Neural cell (in vitro differentiated cells): ENCODE measurements around the gene CDYL. TPM values are rescaled to one million over a fixed set of nuclear protein-coding genes. Genes with fewer than 3 reads are reported as not detected.

Experiments used
- H2AFZ ChIP-seq: fragments of 200-600, 300-800 bp; sonication (generic), shearing (Covaris generic); 2 replicates; pipeline ENCODE4 v1.6.0; 2014; ENCODE audit warnings: low read depth, mild to moderate bottlenecking, antibody characterized with exemption, low read length, moderate library complexity
- H3F3A ChIP-seq: fragments of 200-600 bp; shearing (Covaris generic); 2 replicates; pipeline ENCODE4 v1.6.1; 2016; ENCODE audit warnings: mild to moderate bottlenecking, moderate library complexity, mixed read lengths, antibody characterized with exemption, low read length; ENCODE audit not compliant: insufficient read depth, poor library complexity, severe bottlenecking
- H3K27ac ChIP-seq: fragments of 200-600, 300-800 bp; sonication (generic), shearing (Covaris generic); 2 replicates; pipeline ENCODE4 v1.5.1; 2014; ENCODE audit warnings: mild to moderate bottlenecking, low read length, moderate library complexity
- H3K27me3 ChIP-seq: fragments of 300-800, 200-600 bp; sonication (generic), shearing (Covaris generic); 2 replicates; pipeline ENCODE4 v1.6.0; 2014; ENCODE audit warnings: mild to moderate bottlenecking, low read depth, low read length, moderate library complexity; ENCODE audit not compliant: insufficient read depth
- H3K36me3 ChIP-seq: fragments of 300-800, 200-600 bp; sonication (generic), shearing (Covaris generic); 2 replicates; pipeline ENCODE4 v1.5.1; 2014; ENCODE audit warnings: mild to moderate bottlenecking, antibody characterized with exemption, low read length, moderate library complexity; ENCODE audit not compliant: insufficient read depth
- H3K4me2 ChIP-seq: fragments of 300-800, 200-600 bp; sonication (generic), shearing (Covaris generic); 2 replicates; pipeline ENCODE4 v1.6.0; 2014; ENCODE audit warnings: mild to moderate bottlenecking, low read length
- H3K4me3 ChIP-seq: fragments of 300-800, 200-600 bp; sonication (generic), shearing (Covaris generic); 2 replicates; pipeline ENCODE4 v1.5.1; 2014; ENCODE audit warnings: mild to moderate bottlenecking, low read length, moderate library complexity
- H3K79me2 ChIP-seq: fragments of 200-600 bp; shearing (Covaris generic); replicated peaks from 2 replicates; pipeline ENCODE4 v1.6.0; 2014; ENCODE audit warnings: mild to moderate bottlenecking, low read length, moderate library complexity; ENCODE audit not compliant: insufficient read depth
- H3K9ac ChIP-seq: fragments of 300-800, 200-600 bp; sonication (generic), shearing (Covaris generic); 2 replicates; pipeline ENCODE4 v1.6.1; 2016; ENCODE audit warnings: mild to moderate bottlenecking, low read length, mixed read lengths
- H3K9me2 ChIP-seq: fragments of 200-600 bp; shearing (Covaris generic); 2 replicates; pipeline ENCODE4 v1.6.1; 2016; ENCODE audit warnings: mild to moderate bottlenecking, low read length, mixed read lengths; ENCODE audit not compliant: insufficient read depth
- H3K9me3 ChIP-seq: fragments of 200-600, 300-800 bp; sonication (generic), shearing (Covaris generic); 2 replicates; pipeline ENCODE4 v1.6.1; 2016; ENCODE audit warnings: mild to moderate bottlenecking, mixed run types, low read length, moderate library complexity, mixed read lengths
- H4K20me1 ChIP-seq: fragments of 200-600 bp; shearing (Covaris generic); 2 replicates; pipeline ENCODE4 v1.6.1; 2016; ENCODE audit warnings: mild to moderate bottlenecking, mixed run types; ENCODE audit not compliant: insufficient read depth
- EP300 ChIP-seq: fragments of 450-650 bp; conservative IDR thresholded peaks from 2 replicates; pipeline ENCODE4 v1.6.1; 2014; ENCODE audit warnings: antibody characterized with exemption, mild to moderate bottlenecking, moderate library complexity; ENCODE audit not compliant: poor library complexity, severe bottlenecking
- EZH2 ChIP-seq: fragments of 200-600, 300-800 bp; shearing (Covaris generic), sonication (generic); IDR thresholded peaks from 2 replicates; pipeline ENCODE4 v1.6.1; 2014; ENCODE audit warnings: antibody characterized with exemption, low read length, borderline replicate concordance, mild to moderate bottlenecking; ENCODE audit not compliant: insufficient read depth, poor library complexity, severe bottlenecking
- MXI1 ChIP-seq: fragments of 450-650 bp; conservative IDR thresholded peaks from 2 replicates; pipeline ENCODE4 v1.6.1; 2014; ENCODE audit warnings: antibody characterized with exemption, mild to moderate bottlenecking; ENCODE audit not compliant: poor library complexity, severe bottlenecking
- POLR2AphosphoS5 ChIP-seq: IDR thresholded peaks from 2 replicates; pipeline ENCODE4 v1.6.1; 2012
- RAD21 ChIP-seq: fragments of 450-650 bp; conservative IDR thresholded peaks from 2 replicates; pipeline ENCODE4 v1.6.1; 2014; ENCODE audit warnings: antibody characterized with exemption, mild to moderate bottlenecking, moderate library complexity
- SMC3 ChIP-seq: fragments of 450-650 bp; conservative IDR thresholded peaks from 2 replicates; pipeline ENCODE4 v1.6.1; 2014; ENCODE audit warnings: antibody characterized with exemption, mild to moderate bottlenecking, moderate library complexity; ENCODE audit not compliant: poor library complexity
- TAF1 ChIP-seq: IDR thresholded peaks from 2 replicates; pipeline ENCODE4 v1.6.1; 2012; ENCODE audit warnings: low read depth
- polyA plus RNA-seq: library from polyadenylated mRNA; depleted of rRNA; stranded (reverse); fragments of >200 nt; gene quantifications from 2 replicates; pipeline ENCODE4 v1.2.3, GENCODE V29; 2014
- TF ChIP-seq, protein P1 (sequence below): fragments of 450-650 bp; IDR thresholded peaks from 2 replicates; pipeline ENCODE4 v1.5.1; 2014; ENCODE audit warnings: antibody characterized with exemption, mild to moderate bottlenecking, moderate library complexity; ENCODE audit not compliant: poor library complexity, severe bottlenecking
- TF ChIP-seq, protein P2 (sequence below): IDR thresholded peaks from 2 replicates; pipeline ENCODE4 v1.6.1; 2012; ENCODE audit warnings: borderline replicate concordance

Gene CDYL
- polyA plus RNA-seq, 1 donor from 2014 or later, result 5.2 TPM

DNA sequence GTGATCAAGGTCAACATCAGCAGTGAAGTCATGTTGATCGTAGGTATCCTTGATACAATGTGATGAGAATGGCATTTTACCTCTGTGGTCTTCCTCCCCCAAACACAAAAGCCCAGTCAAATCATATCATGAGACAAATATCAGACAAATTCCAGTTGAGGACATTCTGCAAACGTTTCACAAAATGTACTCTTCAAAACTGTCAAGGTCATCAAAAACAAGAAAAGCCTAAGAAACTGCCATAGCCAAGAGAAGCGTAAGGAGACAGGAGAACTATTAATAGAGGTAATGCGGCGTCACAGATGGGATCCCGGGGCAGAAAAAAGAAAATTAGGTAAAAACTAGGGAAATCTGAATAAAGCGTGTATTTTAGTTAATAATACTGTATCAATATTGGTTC lies 7.4 kb upstream of the CDYL start:
- H3F3A ChIP-seq, result no peaks in the 10 kb centered on the region
- H3K36me3 ChIP-seq, result no peaks in the 10 kb centered on the region
- H3K9ac ChIP-seq, result no peak overlapping the region
- no peak overlapping the region for H2AFZ ChIP-seq
- no peaks in the 10 kb centered on the region for H3K9me3 ChIP-seq
- no peak overlapping the region for H3K4me2 ChIP-seq
- no peak overlapping the region for H3K27ac ChIP-seq
- no peak overlapping the region for H3K4me3 ChIP-seq
- H4K20me1 ChIP-seq, result no peaks in the 10 kb centered on the region
- no peaks in the 10 kb centered on the region for H3K9me2 ChIP-seq
- TF ChIP-seq, protein P1, sequence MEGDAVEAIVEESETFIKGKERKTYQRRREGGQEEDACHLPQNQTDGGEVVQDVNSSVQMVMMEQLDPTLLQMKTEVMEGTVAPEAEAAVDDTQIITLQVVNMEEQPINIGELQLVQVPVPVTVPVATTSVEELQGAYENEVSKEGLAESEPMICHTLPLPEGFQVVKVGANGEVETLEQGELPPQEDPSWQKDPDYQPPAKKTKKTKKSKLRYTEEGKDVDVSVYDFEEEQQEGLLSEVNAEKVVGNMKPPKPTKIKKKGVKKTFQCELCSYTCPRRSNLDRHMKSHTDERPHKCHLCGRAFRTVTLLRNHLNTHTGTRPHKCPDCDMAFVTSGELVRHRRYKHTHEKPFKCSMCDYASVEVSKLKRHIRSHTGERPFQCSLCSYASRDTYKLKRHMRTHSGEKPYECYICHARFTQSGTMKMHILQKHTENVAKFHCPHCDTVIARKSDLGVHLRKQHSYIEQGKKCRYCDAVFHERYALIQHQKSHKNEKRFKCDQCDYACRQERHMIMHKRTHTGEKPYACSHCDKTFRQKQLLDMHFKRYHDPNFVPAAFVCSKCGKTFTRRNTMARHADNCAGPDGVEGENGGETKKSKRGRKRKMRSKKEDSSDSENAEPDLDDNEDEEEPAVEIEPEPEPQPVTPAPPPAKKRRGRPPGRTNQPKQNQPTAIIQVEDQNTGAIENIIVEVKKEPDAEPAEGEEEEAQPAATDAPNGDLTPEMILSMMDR, result no peak
- TF ChIP-seq EZH2 (no peak), TAF1 (no peak), EP300 (no peak), SMC3 (no peak)
- TF ChIP-seq, protein P2, sequence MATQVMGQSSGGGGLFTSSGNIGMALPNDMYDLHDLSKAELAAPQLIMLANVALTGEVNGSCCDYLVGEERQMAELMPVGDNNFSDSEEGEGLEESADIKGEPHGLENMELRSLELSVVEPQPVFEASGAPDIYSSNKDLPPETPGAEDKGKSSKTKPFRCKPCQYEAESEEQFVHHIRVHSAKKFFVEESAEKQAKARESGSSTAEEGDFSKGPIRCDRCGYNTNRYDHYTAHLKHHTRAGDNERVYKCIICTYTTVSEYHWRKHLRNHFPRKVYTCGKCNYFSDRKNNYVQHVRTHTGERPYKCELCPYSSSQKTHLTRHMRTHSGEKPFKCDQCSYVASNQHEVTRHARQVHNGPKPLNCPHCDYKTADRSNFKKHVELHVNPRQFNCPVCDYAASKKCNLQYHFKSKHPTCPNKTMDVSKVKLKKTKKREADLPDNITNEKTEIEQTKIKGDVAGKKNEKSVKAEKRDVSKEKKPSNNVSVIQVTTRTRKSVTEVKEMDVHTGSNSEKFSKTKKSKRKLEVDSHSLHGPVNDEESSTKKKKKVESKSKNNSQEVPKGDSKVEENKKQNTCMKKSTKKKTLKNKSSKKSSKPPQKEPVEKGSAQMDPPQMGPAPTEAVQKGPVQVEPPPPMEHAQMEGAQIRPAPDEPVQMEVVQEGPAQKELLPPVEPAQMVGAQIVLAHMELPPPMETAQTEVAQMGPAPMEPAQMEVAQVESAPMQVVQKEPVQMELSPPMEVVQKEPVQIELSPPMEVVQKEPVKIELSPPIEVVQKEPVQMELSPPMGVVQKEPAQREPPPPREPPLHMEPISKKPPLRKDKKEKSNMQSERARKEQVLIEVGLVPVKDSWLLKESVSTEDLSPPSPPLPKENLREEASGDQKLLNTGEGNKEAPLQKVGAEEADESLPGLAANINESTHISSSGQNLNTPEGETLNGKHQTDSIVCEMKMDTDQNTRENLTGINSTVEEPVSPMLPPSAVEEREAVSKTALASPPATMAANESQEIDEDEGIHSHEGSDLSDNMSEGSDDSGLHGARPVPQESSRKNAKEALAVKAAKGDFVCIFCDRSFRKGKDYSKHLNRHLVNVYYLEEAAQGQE, result no peak
- no peaks in the 10 kb centered on the region for H3K79me2 ChIP-seq
- H3K27me3 ChIP-seq, result peaks cover 13% of the 10 kb centered on the region

DNA sequence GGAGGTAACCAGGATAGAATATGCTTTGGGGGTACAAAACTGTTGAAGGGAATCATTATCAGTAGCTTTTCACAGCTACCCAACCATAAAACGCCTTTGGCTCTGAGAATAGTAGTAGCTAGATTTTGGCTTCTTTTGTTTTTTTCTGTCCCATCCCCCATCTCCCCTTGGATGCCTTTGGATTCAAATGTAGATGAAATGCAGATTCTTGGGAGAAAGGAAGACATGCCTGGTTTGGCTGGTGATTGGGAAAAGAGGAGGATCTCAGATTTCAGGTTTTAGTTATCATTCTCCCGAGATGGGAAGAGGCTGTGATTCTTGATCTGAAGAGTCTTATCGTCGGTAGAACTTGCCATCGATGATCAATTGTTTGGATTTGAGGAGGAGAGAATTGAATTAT lies 3.5 kb upstream of the CDYL start:
- Histone ChIP-seq H3K36me3 (no peaks in the 10 kb centered on the region), H3K9ac (no peak overlapping the region), H3K4me2 (no peak overlapping the region), H3K9me2 (no peaks in the 10 kb centered on the region), H3K27ac (no peak overlapping the region), H3K9me3 (no peaks in the 10 kb centered on the region), H3F3A (no peaks in the 10 kb centered on the region), H3K27me3 (peaks cover 29% of the 10 kb centered on the region), H3K79me2 (peaks cover 7% of the 10 kb centered on the region), H3K4me3 (no peak overlapping the region), H4K20me1 (no peaks in the 10 kb centered on the region), H2AFZ (no peak overlapping the region)
- TF ChIP-seq TAF1, result no peak
- TF ChIP-seq SMC3, result no peak
- no peak for TF ChIP-seq RAD21
- TF ChIP-seq EP300, result no peak
- TF ChIP-seq, protein P1, result no peak
- TF ChIP-seq POLR2AphosphoS5, result no peak
- TF ChIP-seq MXI1, result no peak
- TF ChIP-seq EZH2, result no peak
- TF ChIP-seq, protein P2, result no peak
